BLaER1 treated with 17β-estradiol and CSF1 and Interleukin-3, amounts not matched to agents 10 nM and 100 nM (cell line): ENCODE data around the gene SAMD10.
"Not testable (repeated sequence)": the region's sequence is repeated elsewhere in the genome, so short reads cannot be mapped to it uniquely, and the experiment has no call there.

ENCODE experiments used
- H3K27ac ChIP-seq, 11 experiments: shearing (Covaris generic); formaldehyde crosslinking; 2 replicates each; pipeline ENCODE4 v1.8.1; 2022
- H3K27me3 ChIP-seq, 11 experiments: shearing (Covaris generic); formaldehyde crosslinking; 2 replicates each; pipeline ENCODE4 v1.8.1; 2022
- H3K36me3 ChIP-seq, 11 experiments: shearing (Covaris generic); formaldehyde crosslinking; 2 replicates each; pipeline ENCODE4 v1.8.1; 2022
- H3K4me1 ChIP-seq, 10 experiments: shearing (Covaris generic); formaldehyde crosslinking; 2 replicates each; pipeline ENCODE4 v1.8.1; 2022
- H3K4me2 ChIP-seq, 11 experiments: shearing (Covaris generic); formaldehyde crosslinking; 2 replicates each; pipeline ENCODE4 v1.8.1; 2022
- H3K4me3 ChIP-seq, 10 experiments: shearing (Covaris generic); formaldehyde crosslinking; 2 replicates each; pipeline ENCODE4 v1.8.1; 2022
- H3K9ac ChIP-seq, 11 experiments: shearing (Covaris generic); formaldehyde crosslinking; 2 replicates each; pipeline ENCODE4 v1.8.1; 2022
- H3K9me3 ChIP-seq, 11 experiments: shearing (Covaris generic); formaldehyde crosslinking; replicated peaks in 1 of 11; 2 replicates each; pipeline ENCODE4 v1.8.1; 2022
- H4K20me1 ChIP-seq, 11 experiments: shearing (Covaris generic); formaldehyde crosslinking; 2 replicates each; pipeline ENCODE4 v1.8.1; 2022
- Cebpa-rat ChIP-seq, 11 experiments: shearing (Covaris generic); IDR thresholded peaks; 2 replicates each; pipeline ENCODE4 v1.8.1; 2022

SAMD10 gene

DNA sequence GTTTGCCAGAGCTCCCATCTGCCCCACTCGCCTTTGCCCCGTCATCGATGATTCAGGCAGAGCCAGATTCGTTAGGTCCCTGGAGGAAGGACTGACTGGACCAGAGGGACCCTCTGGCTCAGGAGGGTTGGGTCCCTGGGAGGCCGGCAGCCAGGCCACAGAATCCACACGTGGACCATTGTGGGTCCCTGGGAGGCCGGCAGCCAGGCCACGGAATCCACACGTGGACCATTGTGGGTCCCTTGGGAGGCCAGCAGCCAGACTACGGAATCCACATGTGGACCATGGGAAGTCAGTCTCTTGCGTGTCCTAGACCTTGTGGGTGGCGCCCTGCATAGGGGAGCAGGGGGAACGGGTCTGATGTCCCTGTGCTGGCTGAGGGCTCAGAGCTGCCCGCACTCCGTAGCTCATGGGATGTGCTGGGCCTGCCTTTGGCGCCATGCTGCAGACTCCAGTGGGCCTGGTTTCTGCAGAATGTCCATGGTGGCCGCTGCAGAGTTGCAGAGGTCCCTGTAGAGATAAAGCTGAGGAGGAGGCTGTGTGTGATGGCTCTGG lies 46.8 kb downstream of the SAMD10 start:
- H3K27me3 ChIP-seq: no peaks in the 10 kb centered on the region
- H3K9ac ChIP-seq: no peak overlapping the region; a peak in 1 of 22 replicates
- H3K9me3 ChIP-seq: no peaks in the 10 kb centered on the region
- H3K4me3 ChIP-seq: no peak overlapping the region
- no peak overlapping the region for H3K4me2 ChIP-seq
- H3K4me1 ChIP-seq: peaks cover 0 to 56% (median 33%) of the 10 kb centered on the region in 10 experiments; a peak in 14 of 20 replicates
- H4K20me1 ChIP-seq: peaks cover 80 to 100% (median 100%) of the 10 kb centered on the region in 11 experiments
- no peak for TF ChIP-seq Cebpa-rat (IDR thresholded peaks at IDR 0.05)
- peaks cover 95 to 100% (median 99%) of the 10 kb centered on the region in 11 experiments for H3K36me3 ChIP-seq
- H3K27ac ChIP-seq: no peak overlapping the region

DNA sequence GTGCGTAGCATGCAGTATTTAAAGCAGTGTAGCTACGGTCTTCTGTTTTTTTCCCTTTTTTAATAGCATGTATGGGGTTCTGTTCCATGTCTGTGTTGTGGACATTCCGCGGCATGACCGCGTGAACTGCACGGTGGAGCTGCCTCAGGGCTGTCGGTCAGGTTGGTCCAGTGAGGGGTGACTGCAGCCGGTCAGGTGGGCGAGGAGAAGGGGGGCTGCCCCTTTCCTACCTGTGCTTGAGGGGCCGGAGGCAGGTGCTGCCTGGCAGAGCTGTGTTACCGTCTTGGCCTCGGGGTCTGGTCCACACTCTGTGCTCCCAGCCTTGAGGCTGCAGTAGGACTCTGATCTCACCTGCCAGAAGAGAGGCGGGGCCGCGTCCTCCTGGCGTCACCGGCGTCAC lies 47.7 kb downstream of the SAMD10 start:
- no peak for TF ChIP-seq Cebpa-rat (IDR thresholded peaks at IDR 0.05)
- H3K27ac ChIP-seq: 0 out of 22 replicates have a peak overlapping the region, but pooled peaks of 1 of the 11 experiments have one; percentile 53
- H4K20me1 ChIP-seq: peaks cover 79 to 100% (median 100%) of the 10 kb centered on the region in 11 experiments

DNA sequence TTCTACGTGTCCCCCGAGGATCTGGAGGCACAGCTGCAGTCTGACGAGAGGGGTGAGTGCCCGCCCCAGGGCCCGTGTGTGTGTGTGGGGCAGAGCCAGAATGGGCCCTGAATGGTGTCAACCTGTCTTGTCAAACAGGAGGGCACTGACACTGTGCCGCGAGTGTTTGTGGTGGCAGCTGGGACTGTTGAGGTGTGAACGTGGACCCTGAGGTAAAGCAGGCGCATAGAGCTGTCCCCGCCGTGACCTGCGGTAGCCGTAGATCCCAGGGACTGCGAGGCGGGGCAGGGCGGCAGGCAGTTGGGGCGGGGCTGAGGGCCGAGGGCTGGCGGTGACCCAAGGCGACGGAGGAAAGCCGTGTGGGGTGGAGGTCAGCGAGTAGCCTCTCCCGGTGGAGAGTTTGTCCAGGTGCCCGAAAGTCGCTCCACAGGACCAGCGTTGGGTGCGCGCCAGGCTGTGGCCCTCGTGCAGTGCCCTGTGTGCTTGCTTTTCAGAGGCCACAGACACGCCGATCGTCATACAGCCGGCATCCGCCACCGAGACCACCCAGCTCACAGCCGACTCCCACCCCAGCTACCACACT lies 48.4 kb downstream of the SAMD10 start:
- Histone ChIP-seq H3K4me1 (peaks cover 0 to 67% (median 45%) of the 10 kb centered on the region in 10 experiments; a peak in 16 of 20 replicates), H3K27me3 (no peaks in the 10 kb centered on the region), H3K36me3 (peaks cover 98 to 100% (median 100%) of the 10 kb centered on the region in 11 experiments), H3K9me3 (no peaks in the 10 kb centered on the region), H3K27ac (peak overlapping the region in 6 of 11 experiments; percentile 23 to 53 (median 40); a peak in 8 of 22 replicates), H3K4me3 (no peak overlapping the region), H3K9ac (peak overlapping the region in 6 of 11 experiments; percentile 29 to 64 (median 49); a peak in 10 of 22 replicates), H4K20me1 (peaks cover 80 to 100% (median 100%) of the 10 kb centered on the region in 11 experiments), H3K4me2 (peak overlapping the region in 6 of 11 experiments; percentile 9 to 74 (median 54); a peak in 8 of 22 replicates)
- TF ChIP-seq Cebpa-rat (IDR thresholded peaks at IDR 0.05): no peak

More for the DNA sequence above, 47.7 kb downstream of the SAMD10 start:
- Histone ChIP-seq H3K9me3 (no peaks in the 10 kb centered on the region), H3K9ac (peak overlapping the region in 2 of 11 experiments; percentile 29 to 61; a peak in 1 of 22 replicates), H3K4me1 (peaks cover 0 to 63% (median 39%) of the 10 kb centered on the region in 10 experiments; a peak in 15 of 20 replicates), H3K27me3 (no peaks in the 10 kb centered on the region), H3K4me3 (no peak overlapping the region), H3K36me3 (peaks cover 98 to 100% (median 100%) of the 10 kb centered on the region in 11 experiments), H3K4me2 (peak overlapping the region in 3 of 11 experiments; percentile 57 to 74 (median 60); a peak in 4 of 22 replicates)

DNA sequence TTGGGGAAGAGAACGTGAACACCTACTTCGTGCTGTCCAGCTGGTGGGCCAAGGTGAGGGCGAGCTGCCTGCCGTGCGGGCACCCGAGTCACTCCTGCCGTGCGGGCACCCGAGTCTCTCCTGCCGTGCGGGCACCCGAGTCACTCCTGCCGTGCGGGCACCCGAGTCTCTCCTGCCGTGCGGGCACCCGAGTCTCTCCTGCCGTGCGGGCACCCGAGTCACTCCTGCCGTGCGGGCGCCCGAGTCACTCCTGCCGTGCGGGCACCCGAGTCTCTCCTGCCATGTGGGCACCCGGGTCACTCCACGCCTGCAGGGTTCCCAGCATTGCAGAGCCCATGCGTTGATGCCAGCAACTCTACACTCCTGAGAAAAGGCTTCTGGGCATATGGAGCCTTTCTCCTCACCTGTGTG lies 50.0 kb downstream of the SAMD10 start:
- not testable (repeated sequence) for H3K27me3 ChIP-seq, H3K4me3 ChIP-seq, H3K9me3 ChIP-seq
- peak overlapping the region in 6 of 11 experiments; percentile 6 to 74 (median 54); a peak in 7 of 22 replicates for H3K4me2 ChIP-seq
- peak overlapping the region in 1 of 11 experiments; percentile 53; a peak in 1 of 22 replicates for H3K27ac ChIP-seq
- peaks cover 11 to 67% (median 51%) of the 10 kb centered on the region in 10 experiments for H3K4me1 ChIP-seq
- peak overlapping the region in 3 of 11 experiments; percentile 43 to 61 (median 55); a peak in 1 of 22 replicates for H3K9ac ChIP-seq
- peaks cover 82 to 100% (median 94%) of the 10 kb centered on the region in 11 experiments for H3K36me3 ChIP-seq
- peaks cover 80 to 100% (median 100%) of the 10 kb centered on the region in 11 experiments for H4K20me1 ChIP-seq

DNA sequence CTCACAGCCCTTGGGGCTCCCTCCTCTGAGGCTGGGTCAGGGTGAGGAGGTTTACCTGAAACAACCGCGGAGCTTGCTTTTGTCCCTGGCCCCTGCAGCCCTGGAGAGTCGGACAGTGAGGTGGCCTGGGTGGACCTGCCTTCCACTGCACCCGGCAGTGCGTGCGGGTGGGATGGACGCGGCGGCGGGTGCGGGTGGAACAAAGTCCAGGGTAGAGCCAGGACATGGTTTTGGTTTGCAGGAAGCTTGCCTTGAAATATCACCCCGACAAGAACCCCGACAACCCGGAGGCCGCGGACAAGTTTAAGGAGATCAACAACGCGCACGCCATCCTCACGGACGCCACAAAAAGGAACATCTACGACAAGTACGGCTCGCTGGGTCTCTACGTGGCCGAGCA lies 50.4 kb downstream of the SAMD10 start:
- H3K27ac ChIP-seq: no peak overlapping the region
- H3K36me3 ChIP-seq: peaks cover 78 to 100% (median 94%) of the 10 kb centered on the region in 11 experiments
- no peak for TF ChIP-seq Cebpa-rat (IDR thresholded peaks at IDR 0.05)

DNA sequence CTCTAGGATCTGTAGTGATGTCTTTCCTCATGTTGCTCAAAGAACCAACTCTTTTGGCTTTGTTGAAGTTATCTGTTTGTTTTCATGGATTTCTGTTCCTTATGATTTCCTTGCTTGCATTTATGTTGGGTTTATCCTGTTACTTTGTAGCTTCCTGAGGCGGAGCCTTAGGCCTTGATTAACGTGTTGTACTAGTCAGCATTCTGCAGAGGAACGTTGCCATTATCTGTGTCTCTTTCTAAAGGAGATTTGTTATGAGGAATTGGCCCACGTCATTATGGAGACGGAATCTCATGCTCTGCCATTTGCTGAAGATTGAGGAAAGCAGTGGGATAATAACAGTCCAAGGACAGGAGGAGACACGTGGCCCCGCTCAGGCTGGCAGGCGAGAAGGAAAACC lies 53.1 kb downstream of the SAMD10 start:
- no peak overlapping the region for H3K27ac ChIP-seq
- H3K4me3 ChIP-seq: no peak overlapping the region
- H3K9me3 ChIP-seq: no peaks in the 10 kb centered on the region
- H4K20me1 ChIP-seq: peaks cover 80 to 100% (median 100%) of the 10 kb centered on the region in 11 experiments
- peaks cover 69 to 100% (median 88%) of the 10 kb centered on the region in 11 experiments for H3K36me3 ChIP-seq
- no peak overlapping the region for H3K9ac ChIP-seq
- no peak for TF ChIP-seq Cebpa-rat (IDR thresholded peaks at IDR 0.05)
- no peaks in the 10 kb centered on the region for H3K27me3 ChIP-seq
- peaks cover 27 to 85% (median 70%) of the 10 kb centered on the region in 10 experiments for H3K4me1 ChIP-seq
- H3K4me2 ChIP-seq: peak overlapping the region in 6 of 11 experiments; percentile 15 to 63 (median 24); a peak in 8 of 22 replicates

More for the DNA sequence above, 50.4 kb downstream of the SAMD10 start:
- H3K4me2 ChIP-seq: no peak overlapping the region
- no peak overlapping the region for H3K4me3 ChIP-seq
- H3K9ac ChIP-seq: no peak overlapping the region; a peak in 1 of 22 replicates
- no peaks in the 10 kb centered on the region for H3K27me3 ChIP-seq
- peaks cover 80 to 100% (median 100%) of the 10 kb centered on the region in 11 experiments for H4K20me1 ChIP-seq
- H3K9me3 ChIP-seq: no peaks in the 10 kb centered on the region
- H3K4me1 ChIP-seq: peaks cover 16 to 67% (median 54%) of the 10 kb centered on the region in 10 experiments

DNA sequence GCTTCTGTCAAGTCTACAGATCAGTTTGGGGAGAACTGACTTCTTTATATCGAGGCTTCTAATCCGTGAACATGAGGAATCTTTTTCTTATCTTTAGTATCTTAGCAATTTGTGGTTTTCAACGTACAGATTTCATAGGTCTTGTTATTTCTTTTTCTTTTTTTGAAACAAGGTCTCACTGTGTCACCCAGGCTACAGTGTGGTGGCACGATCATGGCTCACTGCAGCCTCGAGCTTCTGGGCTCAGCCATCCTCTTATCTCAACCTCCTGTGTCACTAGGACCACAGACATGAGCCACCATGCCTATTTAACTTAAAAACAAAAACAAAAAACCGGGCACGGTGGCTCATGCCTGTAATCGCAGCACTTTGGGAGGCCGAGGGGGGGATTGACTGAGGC lies 55.2 kb downstream of the SAMD10 start:
- Histone ChIP-seq H3K27me3 (no peaks in the 10 kb centered on the region), H3K4me1 (peaks cover 27 to 64% (median 55%) of the 10 kb centered on the region in 10 experiments), H3K9ac (peak overlapping the region in 6 of 11 experiments; percentile 1 to 31 (median 16); a peak in 5 of 22 replicates), H3K9me3 (no peaks in the 10 kb centered on the region), H3K4me2 (peak overlapping the region; percentile 8 to 78 (median 61); a peak in 20 of 22 replicates), H4K20me1 (peaks cover 82 to 100% (median 98%) of the 10 kb centered on the region in 11 experiments), H3K4me3 (no peak overlapping the region), H3K27ac (peak overlapping the region in 6 of 11 experiments; percentile 9 to 61 (median 26); a peak in 8 of 22 replicates), H3K36me3 (peaks cover 64 to 98% (median 83%) of the 10 kb centered on the region in 11 experiments)
- no peak for TF ChIP-seq Cebpa-rat (IDR thresholded peaks at IDR 0.05)
